PFSK-1 (cell line): ENCODE results near the gene SLC4A7.

ENCODE experiments used
- REST ChIP-seq, 2 experiments: IDR thresholded peaks; 2 replicates each; pipeline versions ENCODE4 v1.6.1 to v1.8.0; 2011 to 2012; ENCODE audit warnings: low read depth in 2 of 2, low read length in 2 of 2, control low read depth in 1 of 2, inconsistent platforms in 1 of 2, mild to moderate bottlenecking in 1 of 2, moderate library complexity in 1 of 2; ENCODE audit not compliant: insufficient read depth in 1 of 2
- TAF1 ChIP-seq: IDR thresholded peaks from 2 replicates; pipeline ENCODE4 v1.6.1; 2012; ENCODE audit warnings: low read length, control low read depth, borderline replicate concordance; ENCODE audit not compliant: insufficient read depth

GRCh38 chr3:27326202-27326601 is 158.0 kb downstream of the SLC4A7 start:
- no peak for TF ChIP-seq TAF1
- TF ChIP-seq REST (IDR thresholded peaks at IDR 0.05; ENCODE audit: insufficient read depth in 1 of 2, low read depth in 2 of 2, low read length in 2 of 2), result no peak
